Loucy (cell line): ENCODE data around the gene PTPRF.

Experiments used
- H2AFZ ChIP-seq: fragments of 200-600 bp; sonication (generic); 2 replicates; pipeline ENCODE4 v1.6.0; 2016; ENCODE audit warnings: antibody characterized with exemption, mild to moderate bottlenecking, low read length, moderate library complexity
- H3F3A ChIP-seq: fragments of 200-600 bp; 2 replicates; pipeline ENCODE4 v1.6.0; 2016; ENCODE audit warnings: antibody characterized with exemption, low read depth, mild to moderate bottlenecking
- H3K27me3 ChIP-seq: fragments of 200-600 bp; sonication (generic); 2 replicates; pipeline ENCODE4 v1.6.1; 2014; ENCODE audit warnings: low read length, mild to moderate bottlenecking; ENCODE audit not compliant: insufficient read depth, poor library complexity, severe bottlenecking
- H3K36me3 ChIP-seq: fragments of 200-600 bp; sonication (generic); 2 replicates; pipeline ENCODE4 v1.6.1; 2016; ENCODE audit warnings: low read length; ENCODE audit not compliant: insufficient read depth
- H3K4me1 ChIP-seq: fragments of 200-600 bp; sonication (generic); 2 replicates; pipeline ENCODE4 v1.5.1; 2014; ENCODE audit warnings: low read length, mild to moderate bottlenecking; ENCODE audit not compliant: insufficient read depth, poor library complexity, severe bottlenecking
- H3K4me2 ChIP-seq: fragments of 200-600 bp; sonication (generic); 2 replicates; pipeline ENCODE4 v1.6.0; 2014; ENCODE audit warnings: antibody characterized with exemption, low read length, low read depth, mild to moderate bottlenecking; ENCODE audit not compliant: poor library complexity, severe bottlenecking
- H3K4me3 ChIP-seq: fragments of 200-600 bp; sonication (generic); 2 replicates; pipeline ENCODE4 v1.5.1; 2014; ENCODE audit warnings: low read length, mild to moderate bottlenecking, mixed read lengths; ENCODE audit not compliant: poor library complexity, severe bottlenecking
- H3K79me2 ChIP-seq: fragments of 200-600 bp; sonication (generic); 2 replicates; pipeline ENCODE4 v1.6.1; 2014; ENCODE audit warnings: low read length; ENCODE audit not compliant: insufficient read depth
- H3K9ac ChIP-seq: fragments of 200-600 bp; sonication (generic); 2 replicates; pipeline ENCODE4 v1.6.0; 2014; ENCODE audit warnings: mild to moderate bottlenecking, low read depth, low read length, moderate library complexity; ENCODE audit not compliant: poor library complexity, severe bottlenecking
- H3K9me2 ChIP-seq: fragments of 200-600 bp; sonication (generic); replicated peaks from 2 replicates; pipeline ENCODE4 v1.6.1; 2016; ENCODE audit warnings: low read depth, low read length, mixed read lengths
- H3K9me3 ChIP-seq: fragments of 200-600 bp; sonication (generic); 2 replicates; pipeline ENCODE4 v1.6.1; 2014; ENCODE audit warnings: mild to moderate bottlenecking, antibody characterized with exemption, low read length, low read depth; ENCODE audit not compliant: insufficient read depth
- H4K20me1 ChIP-seq: fragments of 200-600 bp; sonication (generic); 2 replicates; pipeline ENCODE4 v1.6.0; 2014; ENCODE audit warnings: antibody characterized with exemption, low read length, mild to moderate bottlenecking; ENCODE audit not compliant: insufficient read depth, poor library complexity, severe bottlenecking
- EZH2phosphoT487 ChIP-seq: fragments of 200-600 bp; IDR thresholded peaks from 2 replicates; pipeline ENCODE4 v1.6.1; 2018; ENCODE audit warnings: antibody characterized with exemption, mild to moderate bottlenecking, moderate library complexity, borderline replicate concordance
- TF ChIP-seq, protein P1 (sequence below): fragments of 200-600 bp; sonication (generic); conservative IDR thresholded peaks from 2 replicates; pipeline ENCODE4 v1.5.1; 2014; ENCODE audit warnings: mild to moderate bottlenecking, antibody characterized with exemption, low read length

Gene PTPRF

GRCh38 chr1:43545695-43546387, 15.2 kb downstream of the PTPRF start:
- H3F3A ChIP-seq: no peaks in the 10 kb centered on the region
- no peaks in the 10 kb centered on the region for H3K36me3 ChIP-seq
- H3K9me3 ChIP-seq: no peaks in the 10 kb centered on the region
- H2AFZ ChIP-seq: no peak overlapping the region
- no peak overlapping the region for H3K9ac ChIP-seq
- H3K4me2 ChIP-seq: no peak overlapping the region
- H4K20me1 ChIP-seq: no peaks in the 10 kb centered on the region
- H3K27me3 ChIP-seq: no peaks in the 10 kb centered on the region
- no peaks in the 10 kb centered on the region for H3K79me2 ChIP-seq
- no peaks in the 10 kb centered on the region for H3K9me2 ChIP-seq
- TF ChIP-seq EZH2phosphoT487: no peak
- H3K4me1 ChIP-seq: no peaks in the 10 kb centered on the region
- no peak overlapping the region for H3K4me3 ChIP-seq

DNA sequence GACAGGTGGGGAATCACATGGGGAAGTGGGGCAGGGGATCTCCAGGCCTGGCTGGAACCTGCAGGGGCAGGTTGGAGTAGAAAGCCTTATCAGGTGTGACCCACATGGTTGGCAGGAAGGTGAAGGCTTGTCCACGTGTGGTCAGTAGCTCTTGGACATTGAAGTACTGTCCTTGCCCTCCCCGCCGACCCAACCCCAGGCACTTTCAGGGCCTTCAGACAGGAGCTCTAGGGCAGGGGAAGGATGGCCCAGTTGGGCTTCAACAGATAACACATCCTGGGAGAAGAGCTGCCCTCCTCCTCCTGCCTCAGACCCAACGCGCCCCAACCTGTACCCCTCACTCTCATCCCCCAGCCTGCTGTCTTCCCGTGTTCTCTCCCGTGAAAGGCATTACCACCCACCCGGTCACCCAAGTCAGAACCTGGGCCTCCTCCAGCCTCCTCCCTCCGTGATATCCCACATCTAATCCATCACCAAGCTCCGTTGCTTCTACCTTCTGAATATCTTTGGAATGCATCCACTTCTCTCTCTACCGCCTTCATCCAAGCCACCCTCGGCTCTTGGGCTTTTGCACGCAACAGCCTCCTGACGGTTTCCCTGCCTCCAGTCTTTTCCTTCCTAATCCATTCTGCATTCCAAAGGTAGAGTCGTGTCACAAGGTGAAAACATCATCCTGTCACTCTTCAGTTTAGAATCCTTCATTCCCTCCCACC, 15.9 kb downstream of the PTPRF start:
- H3K36me3 ChIP-seq: no peaks in the 10 kb centered on the region
- no peaks in the 10 kb centered on the region for H3K79me2 ChIP-seq
- H3K9ac ChIP-seq: no peak overlapping the region
- TF ChIP-seq EZH2phosphoT487: no peak
- TF ChIP-seq, protein P1, sequence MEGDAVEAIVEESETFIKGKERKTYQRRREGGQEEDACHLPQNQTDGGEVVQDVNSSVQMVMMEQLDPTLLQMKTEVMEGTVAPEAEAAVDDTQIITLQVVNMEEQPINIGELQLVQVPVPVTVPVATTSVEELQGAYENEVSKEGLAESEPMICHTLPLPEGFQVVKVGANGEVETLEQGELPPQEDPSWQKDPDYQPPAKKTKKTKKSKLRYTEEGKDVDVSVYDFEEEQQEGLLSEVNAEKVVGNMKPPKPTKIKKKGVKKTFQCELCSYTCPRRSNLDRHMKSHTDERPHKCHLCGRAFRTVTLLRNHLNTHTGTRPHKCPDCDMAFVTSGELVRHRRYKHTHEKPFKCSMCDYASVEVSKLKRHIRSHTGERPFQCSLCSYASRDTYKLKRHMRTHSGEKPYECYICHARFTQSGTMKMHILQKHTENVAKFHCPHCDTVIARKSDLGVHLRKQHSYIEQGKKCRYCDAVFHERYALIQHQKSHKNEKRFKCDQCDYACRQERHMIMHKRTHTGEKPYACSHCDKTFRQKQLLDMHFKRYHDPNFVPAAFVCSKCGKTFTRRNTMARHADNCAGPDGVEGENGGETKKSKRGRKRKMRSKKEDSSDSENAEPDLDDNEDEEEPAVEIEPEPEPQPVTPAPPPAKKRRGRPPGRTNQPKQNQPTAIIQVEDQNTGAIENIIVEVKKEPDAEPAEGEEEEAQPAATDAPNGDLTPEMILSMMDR: no peak
- no peaks in the 10 kb centered on the region for H3F3A ChIP-seq
- H3K27me3 ChIP-seq: no peaks in the 10 kb centered on the region
- H3K9me3 ChIP-seq: no peaks in the 10 kb centered on the region
- H3K4me2 ChIP-seq: no peak overlapping the region
- H4K20me1 ChIP-seq: no peaks in the 10 kb centered on the region
- no peaks in the 10 kb centered on the region for H3K4me1 ChIP-seq
- H3K9me2 ChIP-seq: no peaks in the 10 kb centered on the region
- no peak overlapping the region for H2AFZ ChIP-seq
- H3K4me3 ChIP-seq: no peak overlapping the region

DNA sequence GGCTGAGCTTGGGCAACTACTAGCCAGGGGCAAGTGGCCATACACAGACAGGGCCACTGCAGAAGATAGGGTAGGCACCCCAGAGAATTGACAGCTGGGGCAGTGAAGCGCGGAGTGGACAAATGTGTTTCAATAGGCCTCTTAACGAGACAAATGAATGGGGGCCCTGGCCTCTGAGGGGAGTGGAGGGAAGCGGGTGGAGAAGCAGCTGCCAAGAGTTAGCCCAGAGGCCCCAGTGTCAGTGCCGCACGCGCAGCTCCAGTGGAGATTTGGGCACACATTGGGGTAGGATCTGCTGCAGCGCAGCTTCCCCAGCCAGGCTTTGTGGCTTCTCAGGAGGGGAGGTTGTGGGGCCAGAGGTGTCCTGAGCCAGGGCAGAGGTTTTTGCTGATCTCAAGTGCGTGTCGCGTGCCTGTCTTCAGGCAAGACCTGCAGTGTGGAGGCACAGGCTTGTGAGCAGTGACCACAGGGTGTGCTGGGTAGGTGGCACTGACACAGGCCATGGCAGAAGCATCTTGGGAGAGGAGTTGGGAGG, 16.9 kb downstream of the PTPRF start:
- H3K9me3 ChIP-seq: no peaks in the 10 kb centered on the region
- no peak overlapping the region for H3K9ac ChIP-seq
- no peaks in the 10 kb centered on the region for H4K20me1 ChIP-seq
- H2AFZ ChIP-seq: no peak overlapping the region
- H3K4me1 ChIP-seq: no peaks in the 10 kb centered on the region
- H3K79me2 ChIP-seq: no peaks in the 10 kb centered on the region
- H3F3A ChIP-seq: no peaks in the 10 kb centered on the region
- H3K4me3 ChIP-seq: no peak overlapping the region
- no peaks in the 10 kb centered on the region for H3K27me3 ChIP-seq
- H3K9me2 ChIP-seq: no peaks in the 10 kb centered on the region
- no peaks in the 10 kb centered on the region for H3K36me3 ChIP-seq
- H3K4me2 ChIP-seq: no peak overlapping the region
- TF ChIP-seq EZH2phosphoT487: no peak
- TF ChIP-seq, protein P1: no peak
